Smooth muscle cell (in vitro differentiated cells): ENCODE data around the gene APOD. TPM values are rescaled to one million over a fixed set of nuclear protein-coding genes. Genes with fewer than 3 reads are reported as not detected.
"Not testable (repeated sequence)": the region's sequence is repeated elsewhere in the genome, so short reads cannot be mapped to it uniquely, and the experiment has no call there.

Source experiments
- DNase-seq: peaks from one replicate; lab custom pipeline; 2025; ENCODE audit not compliant: unreplicated experiment; lab: John Stamatoyannopoulos, UW
- H2AFZ ChIP-seq: fragments of 200-600 bp; sonication (generic); 2 replicates; pipeline ENCODE4 v1.6.0; 2016; ENCODE audit warnings: antibody characterized with exemption, low read depth, mild to moderate bottlenecking
- H3F3A ChIP-seq: fragments of 200-600 bp; sonication (generic); 2 replicates; pipeline ENCODE4 v1.6.0; 2017; ENCODE audit warnings: antibody characterized with exemption, low read depth
- H3K27ac ChIP-seq: fragments of 200-600 bp; sonication (generic); 2 replicates; pipeline ENCODE4 v1.5.1; 2016; ENCODE audit warnings: low read depth, mild to moderate bottlenecking
- H3K27me3 ChIP-seq: fragments of 200-600 bp; sonication (generic); 2 replicates; pipeline ENCODE4 v1.6.1; 2016; ENCODE audit warnings: low read depth, mild to moderate bottlenecking
- H3K36me3 ChIP-seq: fragments of 200-600 bp; sonication (generic); 2 replicates; pipeline ENCODE4 v1.5.1; 2016; ENCODE audit warnings: low read depth
- H3K4me1 ChIP-seq: fragments of 200-600 bp; sonication (generic); 2 replicates; pipeline ENCODE4 v1.5.1; 2016; ENCODE audit warnings: low read depth
- H3K4me2 ChIP-seq: fragments of 200-600 bp; sonication (generic); 2 replicates; pipeline ENCODE4 v1.6.0; 2016; ENCODE audit warnings: mild to moderate bottlenecking
- H3K4me3 ChIP-seq: fragments of 200-600 bp; sonication (generic); 2 replicates; pipeline ENCODE4 v1.5.1; 2016; ENCODE audit warnings: mild to moderate bottlenecking
- H3K79me2 ChIP-seq: fragments of 200-600 bp; sonication (generic); 2 replicates; pipeline ENCODE4 v1.6.0; 2016; ENCODE audit warnings: low read depth, mild to moderate bottlenecking
- H3K9ac ChIP-seq: fragments of 200-600 bp; sonication (generic); 2 replicates; pipeline ENCODE4 v1.6.0; 2016; ENCODE audit warnings: low read depth
- H3K9me3 ChIP-seq: fragments of 200-600 bp; sonication (generic); replicated peaks from 2 replicates; pipeline ENCODE4 v1.5.1; 2016; ENCODE audit warnings: low read depth
- H4K20me1 ChIP-seq: fragments of 200-600 bp; sonication (generic); 2 replicates; pipeline ENCODE4 v1.6.0; 2016; ENCODE audit warnings: low read depth
- WGBS: methylation state at CpG from one replicate; pipeline ENCODE4 v1.1.7; 2016; ENCODE audit warnings: low lambda C conversion rate; 5-methylcytosine and 5-hydroxymethylcytosine counted together
- polyA plus RNA-seq: library from polyadenylated mRNA; unstranded; fragments of >200 nt; fragmentation: Nextera tagmentation; extraction: Ambion mirVana; gene quantifications from 2 replicates; pipeline ENCODE4 v1.2.1, GENCODE V29; 2016
- total RNA-seq: library from RNA; depleted of rRNA; stranded (reverse); fragments of >200 nt; gene quantifications from 2 replicates; pipeline ENCODE4 v1.2.3, GENCODE V29; 2014
- TF ChIP-seq, protein P1 (sequence below): fragments of 200-600 bp; sonication (generic); IDR thresholded peaks from 2 replicates; pipeline ENCODE4 v1.5.1; 2017; ENCODE audit warnings: borderline replicate concordance, mild to moderate bottlenecking, antibody characterized with exemption; ENCODE audit not compliant: insufficient read depth, poor library complexity, severe bottlenecking

The APOD gene
- total and polyA plus RNA-seq, 2 experiments from 2014 or later: 0.39 to 2.2 TPM

- not testable (repeated sequence) for H2AFZ ChIP-seq, H3F3A ChIP-seq, H3K4me3 ChIP-seq, H3K27me3 ChIP-seq, DNase-seq, H3K79me2 ChIP-seq, H3K4me1 ChIP-seq, H4K20me1 ChIP-seq, H3K4me2 ChIP-seq, H3K36me3 ChIP-seq, H3K9me3 ChIP-seq, H3K27ac ChIP-seq, H3K9ac ChIP-seq
- WGBS: 71% methylated on average over 6 of the region's 6 CpGs
Observed at GRCh38 chr3:195589796-195590195, 6.1 kb upstream of the APOD start.

GRCh38 chr3:195587824-195588223, 4.1 kb upstream of the APOD start:
- H3K9ac ChIP-seq: no peak overlapping the region
- H3F3A ChIP-seq: no peaks in the 10 kb centered on the region
- H3K4me1 ChIP-seq: no peaks in the 10 kb centered on the region
- no peaks in the 10 kb centered on the region for H3K9me3 ChIP-seq
- WGBS: 94% methylated on average over 5 of the region's 5 CpGs
- H3K4me3 ChIP-seq: no peak overlapping the region
- no peak overlapping the region for H3K4me2 ChIP-seq
- TF ChIP-seq, protein P1, sequence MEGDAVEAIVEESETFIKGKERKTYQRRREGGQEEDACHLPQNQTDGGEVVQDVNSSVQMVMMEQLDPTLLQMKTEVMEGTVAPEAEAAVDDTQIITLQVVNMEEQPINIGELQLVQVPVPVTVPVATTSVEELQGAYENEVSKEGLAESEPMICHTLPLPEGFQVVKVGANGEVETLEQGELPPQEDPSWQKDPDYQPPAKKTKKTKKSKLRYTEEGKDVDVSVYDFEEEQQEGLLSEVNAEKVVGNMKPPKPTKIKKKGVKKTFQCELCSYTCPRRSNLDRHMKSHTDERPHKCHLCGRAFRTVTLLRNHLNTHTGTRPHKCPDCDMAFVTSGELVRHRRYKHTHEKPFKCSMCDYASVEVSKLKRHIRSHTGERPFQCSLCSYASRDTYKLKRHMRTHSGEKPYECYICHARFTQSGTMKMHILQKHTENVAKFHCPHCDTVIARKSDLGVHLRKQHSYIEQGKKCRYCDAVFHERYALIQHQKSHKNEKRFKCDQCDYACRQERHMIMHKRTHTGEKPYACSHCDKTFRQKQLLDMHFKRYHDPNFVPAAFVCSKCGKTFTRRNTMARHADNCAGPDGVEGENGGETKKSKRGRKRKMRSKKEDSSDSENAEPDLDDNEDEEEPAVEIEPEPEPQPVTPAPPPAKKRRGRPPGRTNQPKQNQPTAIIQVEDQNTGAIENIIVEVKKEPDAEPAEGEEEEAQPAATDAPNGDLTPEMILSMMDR: no peak
- H3K27me3 ChIP-seq: no peaks in the 10 kb centered on the region
- no peak overlapping the region for H3K27ac ChIP-seq
- no peaks in the 10 kb centered on the region for H3K36me3 ChIP-seq
- H2AFZ ChIP-seq: no peak overlapping the region
- H3K79me2 ChIP-seq: no peaks in the 10 kb centered on the region
- H4K20me1 ChIP-seq: no peaks in the 10 kb centered on the region
- DNase-seq: no peak

GRCh38 chr3:195587406-195587805, 3.7 kb upstream of the APOD start:
- no peaks in the 10 kb centered on the region for H3F3A ChIP-seq
- H3K4me2 ChIP-seq: no peak overlapping the region
- H3K27ac ChIP-seq: no peak overlapping the region
- no peaks in the 10 kb centered on the region for H4K20me1 ChIP-seq
- H3K27me3 ChIP-seq: no peaks in the 10 kb centered on the region
- H3K79me2 ChIP-seq: no peaks in the 10 kb centered on the region
- H3K4me1 ChIP-seq: no peaks in the 10 kb centered on the region
- no peak overlapping the region for H3K4me3 ChIP-seq
- 90% methylated on average over 4 of the region's 4 CpGs for WGBS
- H2AFZ ChIP-seq: no peak overlapping the region
- H3K9ac ChIP-seq: no peak overlapping the region
- no peaks in the 10 kb centered on the region for H3K36me3 ChIP-seq
- TF ChIP-seq, protein P1: no peak
- DNase-seq: no peak
- H3K9me3 ChIP-seq: no peaks in the 10 kb centered on the region

DNA sequence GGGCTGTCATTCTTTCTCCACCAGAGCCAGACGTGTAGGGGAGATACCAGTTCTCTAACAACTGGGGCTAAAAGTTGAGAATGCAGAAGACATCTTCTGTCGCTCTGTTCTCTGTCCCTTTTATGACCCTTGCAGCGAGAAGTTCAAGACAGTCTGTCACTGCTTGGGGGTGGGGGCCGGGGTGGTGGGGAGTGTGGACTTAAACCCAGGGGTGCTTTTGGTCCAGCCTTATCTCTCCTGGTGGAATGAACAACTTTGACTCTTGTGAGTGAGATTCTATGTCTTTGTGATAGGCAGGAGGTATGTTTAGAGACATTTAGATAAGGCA, 767 bp upstream of the APOD start:
- H2AFZ ChIP-seq: no peak overlapping the region
- WGBS: 59% methylated on average over 4 of the region's 4 CpGs

More for the DNA sequence above, 767 bp upstream of the APOD start:
- no peak overlapping the region for H3K4me3 ChIP-seq
- no peaks in the 10 kb centered on the region for H4K20me1 ChIP-seq
- TF ChIP-seq, protein P1: no peak
- no peaks in the 10 kb centered on the region for H3K79me2 ChIP-seq
- H3K4me2 ChIP-seq: no peak overlapping the region
- H3F3A ChIP-seq: no peaks in the 10 kb centered on the region
- no peaks in the 10 kb centered on the region for H3K36me3 ChIP-seq
- H3K9ac ChIP-seq: no peak overlapping the region
- no peaks in the 10 kb centered on the region for H3K9me3 ChIP-seq
- no peaks in the 10 kb centered on the region for H3K27me3 ChIP-seq
- H3K4me1 ChIP-seq: no peaks in the 10 kb centered on the region
- DNase-seq: no peak
- no peak overlapping the region for H3K27ac ChIP-seq
